ENCODE results near the gene HHLA2. TPM values are rescaled to one million over a fixed set of nuclear protein-coding genes. Genes with fewer than 3 reads are reported as not detected.

HHLA2 gene
- total and polyA plus RNA-seq, 8 donors = 0.47 to 3.0 (median 2.4) TPM

GRCh38 chr3:108409800-108410178, 113.4 kb downstream of the HHLA2 start:
- DNase-seq (no peak), ATAC-seq (peak; percentile 5)
- Histone ChIP-seq H3K4me1 (peaks cover 5 to 12% of the 10 kb centered on the region in 2 donors), H3K9me3 (no peaks in the 10 kb centered on the region), H3K36me3 (no peaks in the 10 kb centered on the region), H3K4me3 (no peak overlapping the region), H3K27me3 (no peaks in the 10 kb centered on the region), H3K27ac (peak overlapping the region in 1 of 2 donors; percentile 51)
- TF ChIP-seq CTCF (IDR thresholded peaks at IDR 0.05) = no peak
- intact Hi-C loops (cut with DNase I) = no loop called here

- Histone ChIP-seq H3K4me1 (peaks cover 5 to 12% of the 10 kb centered on the region in 2 donors), H3K4me3 (no peak overlapping the region), H3K27me3 (no peaks in the 10 kb centered on the region), H3K9me3 (no peaks in the 10 kb centered on the region), H3K27ac (peak overlapping the region in 1 of 2 donors; percentile 13), H3K36me3 (no peaks in the 10 kb centered on the region)
- TF ChIP-seq CTCF (IDR thresholded peaks at IDR 0.05) = no peak
- ATAC-seq = peak; percentile 67
- intact Hi-C loops (cut with DNase I) = no loop called here
- peak in 2 of 4 donors; percentile 81 to 82 for DNase-seq
These were observed 114.2 kb downstream of the HHLA2 start for GRCh38 chr3:108410531-108410984.

- no peaks in the 10 kb centered on the region for H3K27me3 ChIP-seq
- no peak overlapping the region for H3K4me3 ChIP-seq
- no peak for ATAC-seq
- H3K36me3 ChIP-seq = no peaks in the 10 kb centered on the region
- H3K4me1 ChIP-seq = peaks cover 5 to 8% of the 10 kb centered on the region in 2 donors
- H3K9me3 ChIP-seq = no peaks in the 10 kb centered on the region
- no peak for TF ChIP-seq CTCF (IDR thresholded peaks at IDR 0.05)
- intact Hi-C loops (cut with DNase I) = no loop called here
- DNase-seq = no peak
- no peak overlapping the region for H3K27ac ChIP-seq
These were observed 115.9 kb downstream of the HHLA2 start for GRCh38 chr3:108412121-108412750.

- no peak for ATAC-seq
- intact Hi-C loops (cut with DNase I) = no loop called here
These were observed 117.7 kb downstream of the HHLA2 start for GRCh38 chr3:108414007-108414406.

GRCh38 chr3:108415661-108416060, 119.3 kb downstream of the HHLA2 start:
- H3K27ac ChIP-seq = no peak overlapping the region
- no peaks in the 10 kb centered on the region for H3K27me3 ChIP-seq
- intact Hi-C loops (cut with DNase I) = no loop called here
- no peak overlapping the region for H3K4me3 ChIP-seq
- no peak for ATAC-seq
- no peaks in the 10 kb centered on the region for H3K9me3 ChIP-seq
- H3K36me3 ChIP-seq = no peaks in the 10 kb centered on the region
- H3K4me1 ChIP-seq = peaks cover 0 to 5% of the 10 kb centered on the region in 2 donors
- no peak for DNase-seq
- TF ChIP-seq CTCF (IDR thresholded peaks at IDR 0.05) = no peak

More at GRCh38 chr3:108414007-108414406, 117.7 kb downstream of the HHLA2 start:
- no peaks in the 10 kb centered on the region for H3K27me3 ChIP-seq
- no peaks in the 10 kb centered on the region for H3K36me3 ChIP-seq
- no peaks in the 10 kb centered on the region for H3K9me3 ChIP-seq
- H3K4me1 ChIP-seq = peaks cover 0 to 5% of the 10 kb centered on the region in 2 donors
- no peak for TF ChIP-seq CTCF (IDR thresholded peaks at IDR 0.05)
- no peak overlapping the region for H3K4me3 ChIP-seq
- DNase-seq = no peak
- no peak overlapping the region for H3K27ac ChIP-seq
